ENCODE results near the gene TRIM47. TPM values are rescaled to one million over a fixed set of nuclear protein-coding genes. Genes with fewer than 3 reads are reported as not detected.

TRIM47 gene
- total RNA-seq, 2 experiments from 2014 or later: 25.9 to 41.9 TPM

DNA sequence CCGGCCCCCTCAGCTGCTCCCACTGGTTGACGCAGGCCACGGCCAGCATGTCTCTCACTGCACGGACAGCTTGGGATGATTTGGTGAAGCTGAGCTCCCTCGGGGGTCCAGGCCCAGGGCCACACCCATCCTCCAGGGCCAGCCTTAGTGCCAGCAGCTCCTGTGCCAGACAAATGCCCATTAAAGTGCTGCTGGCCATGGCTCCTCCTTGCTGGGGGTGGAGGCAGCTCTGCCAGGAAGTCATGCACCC is 2.5 kb downstream of the TRIM47 start:
- Histone ChIP-seq H3K4me3 (ENCODE audit: low read depth, low read length, poor library complexity, severe bottlenecking) (peak overlapping the region; percentile 71), H3K4me2 (ENCODE audit: low read length) (peak overlapping the region; percentile 91), H2AFZ (ENCODE audit: low read length) (peak overlapping the region; percentile 70), H3K79me2 (ENCODE audit: insufficient read depth, low read depth, low read length) (no peaks in the 10 kb centered on the region), H3K9me2 (ENCODE audit: insufficient read depth, low read length) (no peaks in the 10 kb centered on the region), H3K27ac (ENCODE audit: low read depth, low read length, poor library complexity, severe bottlenecking) (peak overlapping the region; percentile 82), H3K9me3 (ENCODE audit: low read length) (no peaks in the 10 kb centered on the region), H3K4me1 (ENCODE audit: insufficient read depth, low read length, poor library complexity, severe bottlenecking) (peaks cover 41% of the 10 kb centered on the region), H3K36me3 (ENCODE audit: insufficient read depth, low read length) (0 out of 2 replicates have a peak, but pooled peaks cover 7% of the 10 kb centered on the region), H4K20me1 (ENCODE audit: insufficient read depth, low read length) (no peaks in the 10 kb centered on the region)
- intact Hi-C loops (cut with micrococcal nuclease; ENCODE audit: unreplicated experiment): loop anchor here (1.0 kb wide), 3 partner anchors 20 to 103 kb away; partner anchors contain the start of genes ACOX1, TEN1, TRIM65 and WBP2
- TF ChIP-seq CTCF (conservative IDR thresholded peaks at IDR 0.05; ENCODE audit: low read length) (no peak), EZH2phosphoT487 (IDR thresholded peaks at IDR 0.05; ENCODE audit: borderline replicate concordance, low read depth, low read length) (no peak)
- CTCF ChIA-PET (ENCODE audit: unreplicated experiment): interaction anchor here (0.6 to 1.3 kb wide), 9 partner anchors 11 to 625 kb away, joined by 3 to 6 read pairs (median 4); no protein-coding TSS in a partner anchor
- no TSS peak for BruUV-seq (replicated peaks)
- no peak for DNase-seq (ENCODE audit: low spot score)
- POLR2A ChIA-PET: interaction anchor here (0.6 to 3.5 kb wide), 12 partner anchors 9 to 892 kb away, joined by 3 to 28 read pairs (median 5); partner anchors contain the start of gene WBP2

DNA sequence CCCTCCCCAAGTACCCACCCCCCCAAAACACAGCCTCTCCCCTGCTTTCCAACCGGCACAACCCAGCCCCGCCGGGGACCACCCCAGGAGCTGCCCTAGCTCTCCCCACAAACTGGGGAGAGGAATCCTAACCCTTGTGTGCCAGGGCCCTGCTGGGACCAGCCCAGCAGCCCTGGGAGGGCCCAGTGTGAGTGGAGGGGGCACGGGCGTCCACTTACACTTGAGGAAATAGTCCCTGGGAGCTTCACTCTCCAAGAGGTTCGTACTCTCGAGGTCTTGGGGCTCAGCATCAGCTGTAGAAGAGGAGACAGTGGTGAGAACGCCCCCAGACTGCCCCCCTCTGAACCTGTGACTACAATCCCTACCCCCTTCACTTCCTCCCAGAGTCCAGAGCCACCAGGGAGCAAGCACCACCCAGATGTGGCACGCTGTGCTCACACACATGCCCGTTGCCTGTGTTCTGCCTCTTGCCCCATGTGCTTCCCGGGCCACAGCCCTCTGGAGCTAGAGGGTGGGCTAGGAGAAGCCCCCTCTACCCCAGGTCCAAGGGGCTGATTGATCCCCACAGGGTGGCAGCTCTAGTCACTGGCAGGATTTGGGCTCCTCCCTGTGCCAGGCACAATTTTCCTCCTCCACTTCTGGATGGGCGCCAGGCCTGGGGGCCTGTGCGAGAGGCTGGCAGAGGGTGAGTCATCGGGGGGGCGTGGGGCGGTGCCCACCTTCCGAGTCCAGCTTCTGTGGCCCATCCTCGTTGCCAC is 3.0 kb downstream of the TRIM47 start:
- Histone ChIP-seq H3K27ac (ENCODE audit: low read depth, low read length, poor library complexity, severe bottlenecking) (peak overlapping the region; percentile 82), H3K4me3 (ENCODE audit: low read depth, low read length, poor library complexity, severe bottlenecking) (peak overlapping the region; percentile 71), H3K79me2 (ENCODE audit: insufficient read depth, low read depth, low read length) (no peaks in the 10 kb centered on the region), H4K20me1 (ENCODE audit: insufficient read depth, low read length) (no peaks in the 10 kb centered on the region), H3K36me3 (ENCODE audit: insufficient read depth, low read length) (0 out of 2 replicates have a peak, but pooled peaks cover 7% of the 10 kb centered on the region), H3K4me1 (ENCODE audit: insufficient read depth, low read length, poor library complexity, severe bottlenecking) (peaks cover 41% of the 10 kb centered on the region), H3K9me2 (ENCODE audit: insufficient read depth, low read length) (no peaks in the 10 kb centered on the region), H2AFZ (ENCODE audit: low read length) (peak overlapping the region; percentile 70), H3K9me3 (ENCODE audit: low read length) (no peaks in the 10 kb centered on the region), H3K4me2 (ENCODE audit: low read length) (peak overlapping the region; percentile 91)
- intact Hi-C loops (cut with micrococcal nuclease; ENCODE audit: unreplicated experiment): no loop called here
- BruUV-seq (replicated peaks): no TSS peak
- TF ChIP-seq CTCF (conservative IDR thresholded peaks at IDR 0.05; ENCODE audit: low read length) (no peak), EZH2phosphoT487 (IDR thresholded peaks at IDR 0.05; ENCODE audit: borderline replicate concordance, low read depth, low read length) (no peak)
- CTCF ChIA-PET (ENCODE audit: unreplicated experiment): interaction anchor here (0.6 to 1.3 kb wide), 11 partner anchors 11 to 625 kb away, joined by 3 to 17 read pairs (median 4); no protein-coding TSS in a partner anchor
- no peak for DNase-seq (ENCODE audit: low spot score)
- POLR2A ChIA-PET: interaction anchor here (0.6 to 3.5 kb wide), 13 partner anchors 8 to 892 kb away, joined by 3 to 28 read pairs (median 5); partner anchors contain the start of gene WBP2
